ENCODE data around the gene FREM1. TPM values are rescaled to one million over a fixed set of nuclear protein-coding genes. Genes with fewer than 3 reads are reported as not detected.

FREM1 gene
- total RNA-seq, 1 donor from 2014 or later: 2.7 TPM

DNA sequence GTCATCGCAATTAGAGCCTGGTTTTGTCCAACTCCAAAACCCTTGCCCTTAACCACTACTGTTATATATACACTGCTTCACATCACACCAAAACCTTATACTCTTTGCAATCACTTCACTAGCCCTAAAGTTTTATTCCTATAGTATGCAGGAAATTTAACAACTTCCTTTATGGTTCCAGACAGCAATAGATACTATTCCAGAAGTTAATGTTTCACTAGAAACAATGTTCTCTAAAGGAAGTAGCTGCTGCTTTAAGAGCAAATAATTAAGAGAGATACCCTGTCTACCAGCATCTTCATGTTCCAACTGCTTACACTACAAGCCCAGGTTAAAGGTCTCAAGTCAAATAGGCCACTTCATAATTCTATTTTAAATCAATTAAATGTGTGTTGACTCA lies 22.0 kb downstream of the FREM1 start:
- ATAC-seq: no peak
- intact Hi-C loops (cut with micrococcal nuclease): no loop called here
- no peak for DNase-seq

GRCh38 chr9:14887149-14887548 lies 23.1 kb downstream of the FREM1 start:
- no peak for ATAC-seq
- DNase-seq: no peak
- intact Hi-C loops (cut with micrococcal nuclease): no loop called here

GRCh38 chr9:14883310-14883944 lies 26.8 kb downstream of the FREM1 start:
- ATAC-seq (peak; percentile 81), DNase-seq (no peak)
- intact Hi-C loops (cut with micrococcal nuclease): no loop called here

GRCh38 chr9:14882090-14882489 lies 28.1 kb downstream of the FREM1 start:
- no peak for DNase-seq
- intact Hi-C loops (cut with micrococcal nuclease): no loop called here
- ATAC-seq: no peak

DNA sequence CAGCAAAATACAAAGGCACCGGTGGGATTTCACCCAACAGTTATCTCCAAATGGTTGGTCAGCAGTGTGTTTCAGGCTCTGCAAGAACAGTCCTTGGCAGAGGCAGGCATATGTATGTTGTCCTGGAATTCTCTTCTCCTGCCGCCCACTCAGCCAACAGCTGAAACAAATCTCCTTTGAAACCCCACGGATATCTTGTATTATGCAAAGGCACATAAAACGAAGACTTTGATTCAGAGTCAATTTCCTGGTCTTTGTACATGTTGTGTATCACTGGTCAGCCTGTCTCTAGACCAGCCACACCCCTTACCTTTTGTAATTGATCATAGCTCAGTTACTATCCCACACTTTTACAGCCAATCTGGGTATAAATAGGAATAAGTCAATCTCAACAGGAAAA lies 29.2 kb downstream of the FREM1 start:
- ATAC-seq: peak; percentile 27
- intact Hi-C loops (cut with micrococcal nuclease): no loop called here
- DNase-seq: no peak

DNA sequence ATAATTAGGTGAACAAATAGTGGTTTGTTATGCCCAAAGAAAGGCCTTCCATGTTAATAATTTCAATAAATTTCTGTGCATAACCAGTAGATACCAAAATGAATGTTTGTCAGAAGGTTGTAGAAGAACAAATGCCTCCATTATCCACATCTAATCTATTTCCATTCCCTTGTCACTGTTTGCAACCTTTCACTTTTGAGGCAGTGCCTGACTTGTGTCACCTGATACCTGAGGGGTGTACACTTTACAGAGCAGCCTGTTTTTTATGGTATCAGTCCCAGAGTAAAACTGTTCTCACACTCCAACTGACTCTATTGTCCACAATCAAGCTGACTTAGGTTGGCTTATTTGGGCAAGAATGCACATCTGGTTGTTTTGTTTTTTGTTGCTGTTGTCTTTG lies 40.1 kb downstream of the FREM1 start:
- DNase-seq: no peak
- no peak for ATAC-seq
- intact Hi-C loops (cut with micrococcal nuclease): no loop called here

DNA sequence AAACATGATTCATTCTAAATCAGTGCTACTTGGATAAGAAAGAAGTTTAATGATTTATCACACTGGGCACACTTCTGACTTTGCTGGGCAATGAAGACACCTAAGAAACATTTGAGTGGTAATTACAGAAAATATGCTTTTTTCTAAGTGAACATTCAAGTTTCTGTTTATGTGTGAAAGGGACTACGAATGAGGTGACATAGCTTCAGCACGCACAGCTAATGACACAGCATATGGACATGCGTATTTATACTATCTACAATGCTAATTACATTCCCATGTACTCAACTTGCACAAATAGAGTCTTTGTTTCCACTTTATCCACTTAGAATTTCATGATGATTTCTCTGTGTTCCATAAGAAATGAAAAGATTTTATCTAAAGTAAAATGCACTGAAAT lies 40.6 kb downstream of the FREM1 start:
- no peak for ATAC-seq
- DNase-seq: no peak
- intact Hi-C loops (cut with micrococcal nuclease): no loop called here

DNA sequence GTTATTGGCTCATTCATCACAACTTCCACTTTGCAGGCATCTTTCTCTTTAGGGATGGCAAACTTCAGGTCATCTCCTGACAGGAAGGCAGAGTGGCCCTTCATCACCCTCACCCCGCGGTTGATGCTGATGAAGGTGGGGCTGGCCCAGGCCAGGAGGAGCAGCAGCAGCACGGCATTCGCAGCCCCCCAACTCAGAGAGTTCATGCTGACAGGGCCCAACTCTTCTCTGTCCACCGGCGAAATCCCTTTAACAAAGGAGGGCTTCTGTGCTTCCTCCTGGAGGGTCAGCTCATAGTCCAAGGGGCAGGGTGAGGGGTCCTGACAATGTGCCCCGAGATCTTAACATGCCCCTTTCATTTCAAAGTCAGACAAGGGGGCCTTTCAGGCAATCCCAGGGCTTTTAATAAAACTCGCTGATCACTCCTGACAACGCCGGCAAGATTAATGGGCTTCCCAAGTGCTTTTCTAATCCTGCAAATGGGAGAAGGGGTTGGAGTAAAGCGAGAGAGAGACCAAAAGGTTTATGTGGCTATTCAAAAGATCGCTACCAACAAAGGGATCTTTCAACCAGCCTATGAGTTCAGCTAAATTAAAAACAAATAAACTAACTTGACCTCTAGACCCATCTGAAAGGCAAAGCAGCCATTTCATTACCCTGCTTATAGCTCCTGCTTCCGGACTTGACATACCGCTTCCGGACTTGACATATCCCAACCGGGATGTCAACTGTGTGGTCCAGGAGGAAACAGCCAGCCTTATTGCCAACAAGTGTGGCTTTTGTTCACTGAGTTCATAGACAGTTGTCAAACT lies 41.2 kb downstream of the FREM1 start:
- DNase-seq: no peak
- intact Hi-C loops (cut with micrococcal nuclease): no loop called here
- ATAC-seq: no peak

GRCh38 chr9:14868418-14868771 lies 41.8 kb downstream of the FREM1 start:
- ATAC-seq (no peak), DNase-seq (no peak)
- intact Hi-C loops (cut with micrococcal nuclease): no loop called here

- no peak for ATAC-seq
- intact Hi-C loops (cut with micrococcal nuclease): no loop called here
Measured at GRCh38 chr9:14866200-14866749, 44.0 kb downstream of the FREM1 start.

GRCh38 chr9:14864309-14864708 lies 45.9 kb downstream of the FREM1 start:
- intact Hi-C loops (cut with micrococcal nuclease): no loop called here
- ATAC-seq (no peak), DNase-seq (no peak)

More at GRCh38 chr9:14866200-14866749, 44.0 kb downstream of the FREM1 start:
- DNase-seq: no peak

- DNase-seq (no peak), ATAC-seq (no peak)
- intact Hi-C loops (cut with micrococcal nuclease): no loop called here
Measured at GRCh38 chr9:14863402-14863801, 46.8 kb downstream of the FREM1 start.

- intact Hi-C loops (cut with micrococcal nuclease): no loop called here
- DNase-seq (no peak), ATAC-seq (no peak)
Measured at GRCh38 chr9:14857449-14858305, 52.6 kb downstream of the FREM1 start.

DNA sequence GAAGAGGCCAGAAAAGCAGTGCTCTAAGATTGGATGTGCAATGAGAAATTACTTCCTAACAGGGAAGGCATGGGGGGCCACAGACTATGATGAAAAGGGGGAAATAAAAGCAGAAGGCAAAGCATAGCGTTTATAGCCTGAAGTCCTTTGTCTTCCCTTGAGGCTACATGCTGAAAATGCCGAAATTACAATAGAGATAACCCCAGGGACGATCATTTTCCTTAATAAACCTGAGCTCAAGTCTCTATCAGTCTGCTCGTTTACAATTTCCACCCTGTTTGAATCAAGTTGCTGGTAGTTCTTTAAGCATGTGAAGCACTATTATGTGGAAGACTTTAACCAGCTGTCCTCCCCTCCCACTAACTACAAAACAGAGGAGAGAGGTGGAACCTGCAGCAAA lies 60.4 kb downstream of the FREM1 start:
- ATAC-seq (no peak), DNase-seq (no peak)
- intact Hi-C loops (cut with micrococcal nuclease): no loop called here

DNA sequence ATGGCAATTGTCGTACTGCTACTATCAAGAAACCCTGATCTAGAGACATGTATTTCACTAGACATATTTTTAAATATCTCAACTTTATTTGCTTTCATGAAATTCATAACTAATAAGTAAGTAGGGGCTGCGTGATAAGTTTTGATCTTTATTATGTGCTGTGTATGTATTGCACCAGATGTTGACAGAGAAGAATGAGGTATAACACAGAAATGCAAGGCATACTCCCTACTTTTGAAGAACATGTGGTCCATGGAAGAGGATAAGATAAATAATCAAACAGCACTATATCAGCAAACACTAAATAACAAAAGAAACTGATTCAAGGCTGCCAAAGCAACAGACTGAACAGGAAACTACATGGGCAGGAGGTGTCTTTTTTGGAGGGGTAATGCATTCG lies 60.9 kb downstream of the FREM1 start:
- no peak for ATAC-seq
- intact Hi-C loops (cut with micrococcal nuclease): no loop called here
- no peak for DNase-seq

DNA sequence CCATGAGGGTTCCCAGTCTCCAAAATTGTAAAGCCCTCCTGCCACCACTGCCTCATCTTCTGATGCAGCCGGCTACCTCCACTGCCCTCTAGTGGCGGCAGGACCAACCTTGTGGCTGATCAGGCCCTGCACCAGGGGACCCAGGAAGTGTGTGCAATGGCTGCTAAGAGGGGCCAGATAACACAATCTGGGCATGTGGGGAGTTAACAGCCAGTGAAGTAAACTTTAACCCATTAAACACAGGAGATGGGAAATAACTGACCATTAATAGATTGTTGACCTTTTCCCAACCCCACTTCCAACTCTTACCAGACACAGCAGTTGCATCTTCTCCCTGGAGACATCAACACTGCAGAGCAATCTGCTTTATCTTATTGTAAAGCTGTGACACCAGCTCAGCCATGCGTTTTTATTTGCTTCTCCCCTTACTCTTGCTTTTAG lies 63.3 kb downstream of the FREM1 start:
- peak; percentile 39 for ATAC-seq
- peak; percentile 55 for DNase-seq
- intact Hi-C loops (cut with micrococcal nuclease): no loop called here

DNA sequence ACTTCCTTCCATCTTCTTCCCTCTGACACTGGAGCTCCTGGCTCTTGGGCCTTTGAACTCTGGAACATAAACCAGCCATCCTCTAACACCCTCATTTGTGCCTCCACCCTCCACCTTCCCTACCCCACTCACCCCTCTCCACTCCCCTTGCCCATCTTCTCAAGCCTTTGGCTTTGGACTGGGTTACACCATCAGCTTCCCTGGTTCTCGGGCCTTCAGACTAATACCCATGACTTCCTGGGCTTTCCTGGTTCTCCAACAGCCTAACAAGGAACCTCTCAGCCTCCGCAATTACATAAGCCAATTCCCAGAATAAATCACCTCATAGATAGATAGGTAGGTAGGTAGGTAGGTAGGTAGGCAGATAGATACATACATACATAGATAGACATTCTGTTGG lies 67.1 kb downstream of the FREM1 start:
- intact Hi-C loops (cut with micrococcal nuclease): no loop called here
- DNase-seq: no peak
- no peak for ATAC-seq

GRCh38 chr9:14842269-14842668 lies 68.0 kb downstream of the FREM1 start:
- intact Hi-C loops (cut with micrococcal nuclease): no loop called here
- no peak for ATAC-seq
- no peak for DNase-seq

DNA sequence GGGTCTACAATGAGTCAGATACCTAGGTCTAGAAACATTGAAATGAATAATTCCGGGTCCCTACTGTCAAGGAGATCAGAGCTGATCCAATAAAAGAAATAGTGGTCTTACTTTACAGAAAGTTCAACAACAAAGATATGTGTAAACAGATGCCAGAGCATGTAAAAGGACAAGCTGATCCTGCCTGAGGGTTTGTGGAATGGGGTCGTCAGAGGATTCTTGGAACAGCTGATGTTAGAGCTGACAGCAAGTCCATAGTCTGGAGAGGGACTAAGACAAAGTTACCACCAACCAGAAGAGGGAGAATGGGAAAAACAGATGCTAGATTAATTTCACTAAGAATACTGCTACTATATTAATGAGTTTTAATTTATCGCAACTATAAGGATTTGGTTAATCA lies 71.5 kb downstream of the FREM1 start:
- ATAC-seq: no peak
- no peak for DNase-seq
- intact Hi-C loops (cut with micrococcal nuclease): no loop called here

DNA sequence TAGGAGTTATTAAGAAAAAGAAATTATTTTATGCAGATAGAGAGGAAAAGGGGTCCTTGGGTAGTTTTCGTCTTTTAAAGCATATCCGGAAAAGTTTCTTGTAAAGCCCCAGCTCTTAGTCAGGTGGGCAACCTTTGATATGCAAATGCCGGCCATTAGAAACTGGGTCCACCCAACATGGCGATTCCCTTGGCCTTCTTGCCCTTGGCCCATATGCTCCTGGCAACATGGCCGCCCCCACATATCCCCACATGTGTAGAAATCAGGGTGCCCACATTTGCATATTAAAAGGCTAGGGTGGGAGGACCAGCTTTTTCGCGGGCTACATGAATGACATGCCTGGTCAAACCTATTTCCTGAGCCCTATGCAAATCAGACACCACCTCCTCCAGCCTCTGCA lies 73.3 kb downstream of the FREM1 start:
- ATAC-seq (no peak), DNase-seq (no peak)
- intact Hi-C loops (cut with micrococcal nuclease): no loop called here

All from left ventricle myocardium superior (tissue), 1 donor.